Measurements from ENCODE around the gene CD2BP2. TPM values are rescaled to one million over a fixed set of nuclear protein-coding genes. Genes with fewer than 3 reads are reported as not detected.
A peak's percentile ranks its signal among the peaks of the same experiment; 100 is the strongest.

The CD2BP2 gene
- total and polyA plus RNA-seq, 2 experiments from 2014 or later, result 47.2 to 63.1 TPM

DNA sequence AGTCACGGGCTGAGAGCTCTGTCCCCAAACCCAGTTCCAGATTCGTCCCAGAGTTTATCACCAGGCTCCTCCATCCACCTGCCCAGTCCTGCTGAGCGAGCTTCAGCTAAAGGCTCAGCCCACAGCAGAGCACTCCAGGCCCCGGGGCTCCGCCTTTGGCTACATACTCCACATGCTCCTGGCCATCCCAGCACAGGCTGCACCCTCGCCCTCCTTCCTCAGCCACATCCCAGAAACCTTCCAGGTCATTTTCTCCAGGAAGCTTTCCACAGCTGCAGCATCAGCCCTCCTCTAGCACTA is 4.7 kb upstream of the CD2BP2 start:
- Histone ChIP-seq H3K4me3 (no peak overlapping the region), H3K27ac (no peak overlapping the region), H3K9me3 (ENCODE audit: low read depth) (no peaks in the 10 kb centered on the region), H3K4me1 (ENCODE audit: low read depth) (peaks cover 3% of the 10 kb centered on the region), H3K36me3 (peaks cover 3% of the 10 kb centered on the region), H3K27me3 (no peaks in the 10 kb centered on the region)
- TF ChIP-seq, protein P1, sequence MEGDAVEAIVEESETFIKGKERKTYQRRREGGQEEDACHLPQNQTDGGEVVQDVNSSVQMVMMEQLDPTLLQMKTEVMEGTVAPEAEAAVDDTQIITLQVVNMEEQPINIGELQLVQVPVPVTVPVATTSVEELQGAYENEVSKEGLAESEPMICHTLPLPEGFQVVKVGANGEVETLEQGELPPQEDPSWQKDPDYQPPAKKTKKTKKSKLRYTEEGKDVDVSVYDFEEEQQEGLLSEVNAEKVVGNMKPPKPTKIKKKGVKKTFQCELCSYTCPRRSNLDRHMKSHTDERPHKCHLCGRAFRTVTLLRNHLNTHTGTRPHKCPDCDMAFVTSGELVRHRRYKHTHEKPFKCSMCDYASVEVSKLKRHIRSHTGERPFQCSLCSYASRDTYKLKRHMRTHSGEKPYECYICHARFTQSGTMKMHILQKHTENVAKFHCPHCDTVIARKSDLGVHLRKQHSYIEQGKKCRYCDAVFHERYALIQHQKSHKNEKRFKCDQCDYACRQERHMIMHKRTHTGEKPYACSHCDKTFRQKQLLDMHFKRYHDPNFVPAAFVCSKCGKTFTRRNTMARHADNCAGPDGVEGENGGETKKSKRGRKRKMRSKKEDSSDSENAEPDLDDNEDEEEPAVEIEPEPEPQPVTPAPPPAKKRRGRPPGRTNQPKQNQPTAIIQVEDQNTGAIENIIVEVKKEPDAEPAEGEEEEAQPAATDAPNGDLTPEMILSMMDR (IDR thresholded peaks at IDR 0.05; ENCODE audit: low read depth, low read length), result no peak
- DNase-seq (ENCODE audit: low read depth in 1 of 2, low spot score in 1 of 2), result no peak

DNA sequence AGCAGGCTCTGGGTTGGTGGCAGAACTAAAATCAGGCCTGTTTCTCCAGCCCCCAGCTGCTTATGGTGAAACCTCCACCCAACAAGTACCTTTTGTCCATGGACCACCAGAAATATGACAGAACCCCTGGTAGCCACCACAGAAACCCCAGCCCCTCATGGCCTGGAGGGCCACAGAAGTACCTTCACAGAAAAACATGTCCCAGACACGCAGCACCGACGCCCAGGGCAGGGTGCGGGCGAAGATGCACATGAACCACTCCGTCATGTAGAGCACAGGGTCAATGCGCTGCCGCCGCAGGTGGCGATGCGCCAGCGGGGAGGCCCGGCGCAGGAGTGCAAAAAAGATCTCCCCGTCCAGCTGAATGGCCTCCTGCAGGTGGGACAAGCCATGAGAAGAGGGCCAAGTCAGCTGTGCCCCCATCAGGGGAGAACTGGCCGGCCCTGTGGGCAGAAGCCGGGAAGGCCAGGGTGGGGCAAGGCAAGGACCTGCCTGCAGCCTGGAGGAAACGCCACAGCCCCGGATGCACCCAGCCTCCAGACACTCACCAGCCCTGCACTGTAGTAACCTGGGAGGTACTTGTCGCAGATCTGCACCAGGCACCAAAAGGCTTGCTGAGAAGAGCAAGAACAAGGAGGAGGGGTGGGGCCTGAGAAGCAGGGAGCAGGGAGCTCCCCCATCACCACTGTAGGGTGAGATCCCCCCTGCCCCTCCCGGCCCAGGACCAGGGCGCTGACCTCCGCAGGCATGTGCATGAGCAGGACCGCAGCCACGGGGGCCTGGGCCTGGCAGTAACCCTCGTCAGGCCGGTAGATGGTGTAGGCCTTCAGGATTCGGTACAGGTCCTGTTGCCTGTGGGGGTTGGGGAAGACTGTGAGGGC is 4.1 kb upstream of the CD2BP2 start:
- Histone ChIP-seq H3K4me1 (ENCODE audit: low read depth) (peaks cover 5% of the 10 kb centered on the region), H3K27me3 (no peaks in the 10 kb centered on the region), H3K27ac (no peak overlapping the region), H3K36me3 (peaks cover 3% of the 10 kb centered on the region), H3K4me3 (no peak overlapping the region), H3K9me3 (ENCODE audit: low read depth) (no peaks in the 10 kb centered on the region)
- TF ChIP-seq, protein P1 (IDR thresholded peaks at IDR 0.05; ENCODE audit: low read depth, low read length), result no peak
- DNase-seq (ENCODE audit: low read depth in 1 of 2, low spot score in 1 of 2), result no peak

DNA sequence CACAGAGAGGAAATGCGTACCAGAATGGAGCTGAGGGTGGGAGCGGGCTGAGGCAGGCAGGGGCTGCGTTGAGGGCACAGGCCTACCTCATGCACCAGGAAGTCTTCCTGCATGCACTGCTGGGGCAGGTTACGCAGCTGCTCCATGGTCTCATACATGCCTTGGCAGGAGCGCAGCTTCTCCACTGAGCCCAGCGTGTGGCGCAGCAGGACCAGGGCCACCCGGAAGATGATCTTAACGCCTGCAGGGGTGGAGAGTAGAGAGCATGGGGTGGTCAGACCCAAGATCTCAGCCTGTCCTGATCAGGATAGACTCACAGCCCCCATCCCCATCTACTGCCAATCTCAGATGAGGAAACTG is 3.4 kb upstream of the CD2BP2 start:
- no peaks in the 10 kb centered on the region for H3K27me3 ChIP-seq
- H3K4me3 ChIP-seq, result no peak overlapping the region
- DNase-seq (ENCODE audit: low read depth in 1 of 2, low spot score in 1 of 2), result no peak
- peaks cover 3% of the 10 kb centered on the region for H3K36me3 ChIP-seq
- peaks cover 8% of the 10 kb centered on the region for H3K4me1 ChIP-seq (ENCODE audit: low read depth)
- TF ChIP-seq, protein P1 (IDR thresholded peaks at IDR 0.05; ENCODE audit: low read depth, low read length), result no peak
- no peaks in the 10 kb centered on the region for H3K9me3 ChIP-seq (ENCODE audit: low read depth)
- H3K27ac ChIP-seq, result no peak overlapping the region

DNA sequence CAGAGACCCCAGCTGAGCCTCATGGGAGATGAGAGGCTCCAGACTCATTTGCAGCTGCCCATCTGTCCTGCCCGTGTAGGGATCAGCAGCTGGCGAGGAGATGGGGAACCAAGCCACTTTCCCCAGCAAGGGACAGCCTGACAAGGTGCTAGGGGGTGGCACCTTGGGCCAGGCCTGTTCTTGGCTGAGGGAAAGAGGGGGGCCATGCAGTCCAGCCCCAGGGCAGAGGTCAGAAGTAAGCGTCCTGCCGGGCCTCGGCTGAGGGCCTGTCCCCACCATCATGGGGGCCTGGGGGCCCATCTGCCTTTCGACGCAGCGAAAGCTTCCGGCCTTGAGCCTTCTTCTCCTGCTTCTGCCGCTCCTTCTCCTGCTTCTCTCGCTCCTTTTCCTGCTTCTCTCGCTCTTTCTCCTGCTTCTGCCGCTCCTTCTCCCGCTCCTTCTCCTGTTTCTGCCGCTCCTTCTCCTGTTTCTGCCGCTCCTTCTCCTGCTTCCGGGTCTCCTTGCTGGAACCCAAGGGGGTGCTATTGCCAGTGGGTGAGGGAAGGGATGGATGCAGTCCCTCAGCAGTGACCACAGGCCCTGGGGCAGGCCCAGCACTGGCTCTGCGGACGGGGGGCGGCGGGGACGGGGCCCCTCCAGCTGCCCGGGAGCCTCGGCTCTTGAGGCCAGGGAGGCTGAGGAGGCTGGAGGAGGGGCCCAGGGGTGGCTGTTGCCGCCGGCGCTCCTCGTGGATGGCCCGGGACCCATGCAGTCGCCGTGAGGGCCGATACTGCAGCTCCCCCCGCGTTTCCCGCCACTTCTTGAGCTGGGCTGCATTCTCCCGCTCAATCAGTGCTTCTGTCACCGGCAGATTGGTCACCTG is 2.8 kb upstream of the CD2BP2 start:
- H3K9me3 ChIP-seq (ENCODE audit: low read depth), result no peaks in the 10 kb centered on the region
- H3K27ac ChIP-seq, result peak overlapping the region; percentile 34
- H3K27me3 ChIP-seq, result no peaks in the 10 kb centered on the region
- peaks cover 8% of the 10 kb centered on the region for H3K4me1 ChIP-seq (ENCODE audit: low read depth)
- no peak overlapping the region for H3K4me3 ChIP-seq
- H3K36me3 ChIP-seq, result peaks cover 6% of the 10 kb centered on the region
- TF ChIP-seq, protein P1 (IDR thresholded peaks at IDR 0.05; ENCODE audit: low read depth, low read length), result no peak
- no peak for DNase-seq (ENCODE audit: low read depth in 1 of 2, low spot score in 1 of 2)

DNA sequence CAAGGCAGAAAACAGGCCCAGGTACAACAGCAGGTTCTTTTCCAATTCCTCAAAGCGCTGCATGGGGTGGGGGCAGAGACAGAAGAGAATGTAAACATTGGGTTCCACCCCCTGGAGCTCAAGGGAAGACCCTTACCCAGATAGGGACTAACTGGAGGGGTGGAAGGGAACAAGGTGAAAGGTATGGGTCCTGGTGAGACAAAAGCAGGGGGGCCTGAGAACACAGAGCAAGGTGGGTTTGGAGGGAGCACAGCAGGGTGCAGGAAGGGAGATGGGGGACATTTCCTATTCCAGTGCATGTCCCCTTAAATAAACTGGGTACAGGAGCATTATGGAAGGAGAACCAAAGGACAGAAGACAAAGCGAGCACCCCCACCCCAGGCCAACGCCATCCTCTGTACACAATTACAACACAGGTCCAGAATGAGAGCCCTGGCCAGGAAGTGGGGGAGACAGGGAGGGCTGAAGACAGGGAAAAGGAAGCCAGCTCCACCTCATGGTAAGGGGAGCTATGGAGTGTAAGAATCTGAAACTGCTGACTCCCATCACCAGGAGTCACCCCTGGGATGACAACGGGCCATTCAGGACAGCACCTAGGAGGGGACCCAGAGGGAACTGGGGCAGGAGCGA is 2.1 kb upstream of the CD2BP2 start:
- H3K36me3 ChIP-seq, result peaks cover 12% of the 10 kb centered on the region

More for the DNA sequence above, 2.1 kb upstream of the CD2BP2 start:
- H3K9me3 ChIP-seq (ENCODE audit: low read depth), result no peaks in the 10 kb centered on the region
- no peak overlapping the region for H3K4me3 ChIP-seq
- no peaks in the 10 kb centered on the region for H3K27me3 ChIP-seq
- H3K27ac ChIP-seq, result peak overlapping the region; percentile 34
- no peak for DNase-seq (ENCODE audit: low read depth in 1 of 2, low spot score in 1 of 2)
- H3K4me1 ChIP-seq (ENCODE audit: low read depth), result peaks cover 8% of the 10 kb centered on the region
- TF ChIP-seq, protein P1 (IDR thresholded peaks at IDR 0.05; ENCODE audit: low read depth, low read length), result no peak

Measured in cardiac muscle cell (in vitro differentiated cells and primary cell).